WERI-Rb-1 (cell line): Measurements from ENCODE around the gene SMC4.
A peak's percentile ranks its signal among the peaks of the same experiment; 100 is the strongest.

Experiments
- DNase-seq: peaks from one replicate; pipeline ENCODE4 v3.0.0-alpha.2; 2020
- H3K27ac ChIP-seq: fragments of 250-450 bp; sonication (Bioruptor Pico); 2 replicates; pipeline ENCODE4 v1.5.1; 2020; ENCODE audit warnings: mild to moderate bottlenecking, moderate library complexity
- H3K27me3 ChIP-seq: fragments of 250-450 bp; sonication (Bioruptor Pico); 2 replicates; pipeline ENCODE4 v1.5.1; 2021; ENCODE audit warnings: mild to moderate bottlenecking, low read depth, moderate library complexity; ENCODE audit not compliant: insufficient read depth, severe bottlenecking
- H3K36me3 ChIP-seq: fragments of 250-450 bp; sonication (Bioruptor Pico); 2 replicates; pipeline ENCODE4 v1.5.1; 2020; ENCODE audit warnings: mild to moderate bottlenecking, moderate library complexity
- H3K4me3 ChIP-seq: 2 replicates; pipeline ENCODE4 v1.5.1; 2011; ENCODE audit warnings: low read depth, mild to moderate bottlenecking, control low read depth, low read length
- H3K9me3 ChIP-seq: fragments of 250-450 bp; sonication (Bioruptor Pico); 2 replicates; pipeline ENCODE4 v1.5.1; 2021; ENCODE audit warnings: mild to moderate bottlenecking, moderate library complexity; ENCODE audit not compliant: severe bottlenecking
- TF ChIP-seq, protein P1 (sequence below): IDR thresholded peaks from 2 replicates; pipeline ENCODE4 v1.5.1; 2011; ENCODE audit warnings: low read depth, mild to moderate bottlenecking, control low read depth, inconsistent platforms, low read length

The SMC4 gene

GRCh38 chr3:160370987-160371857 lies 28.2 kb upstream of the SMC4 start:
- TF ChIP-seq, protein P1, sequence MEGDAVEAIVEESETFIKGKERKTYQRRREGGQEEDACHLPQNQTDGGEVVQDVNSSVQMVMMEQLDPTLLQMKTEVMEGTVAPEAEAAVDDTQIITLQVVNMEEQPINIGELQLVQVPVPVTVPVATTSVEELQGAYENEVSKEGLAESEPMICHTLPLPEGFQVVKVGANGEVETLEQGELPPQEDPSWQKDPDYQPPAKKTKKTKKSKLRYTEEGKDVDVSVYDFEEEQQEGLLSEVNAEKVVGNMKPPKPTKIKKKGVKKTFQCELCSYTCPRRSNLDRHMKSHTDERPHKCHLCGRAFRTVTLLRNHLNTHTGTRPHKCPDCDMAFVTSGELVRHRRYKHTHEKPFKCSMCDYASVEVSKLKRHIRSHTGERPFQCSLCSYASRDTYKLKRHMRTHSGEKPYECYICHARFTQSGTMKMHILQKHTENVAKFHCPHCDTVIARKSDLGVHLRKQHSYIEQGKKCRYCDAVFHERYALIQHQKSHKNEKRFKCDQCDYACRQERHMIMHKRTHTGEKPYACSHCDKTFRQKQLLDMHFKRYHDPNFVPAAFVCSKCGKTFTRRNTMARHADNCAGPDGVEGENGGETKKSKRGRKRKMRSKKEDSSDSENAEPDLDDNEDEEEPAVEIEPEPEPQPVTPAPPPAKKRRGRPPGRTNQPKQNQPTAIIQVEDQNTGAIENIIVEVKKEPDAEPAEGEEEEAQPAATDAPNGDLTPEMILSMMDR: no peak
- no peak overlapping the region for H3K4me3 ChIP-seq
- H3K9me3 ChIP-seq: no peaks in the 10 kb centered on the region
- no peaks in the 10 kb centered on the region for H3K27me3 ChIP-seq
- H3K36me3 ChIP-seq: peaks cover 19% of the 10 kb centered on the region
- peak; percentile 48 for DNase-seq
- H3K27ac ChIP-seq: no peak overlapping the region

GRCh38 chr3:160372780-160373179 lies 26.7 kb upstream of the SMC4 start:
- no peak overlapping the region for H3K27ac ChIP-seq
- H3K4me3 ChIP-seq: no peak overlapping the region
- no peak for DNase-seq

DNA sequence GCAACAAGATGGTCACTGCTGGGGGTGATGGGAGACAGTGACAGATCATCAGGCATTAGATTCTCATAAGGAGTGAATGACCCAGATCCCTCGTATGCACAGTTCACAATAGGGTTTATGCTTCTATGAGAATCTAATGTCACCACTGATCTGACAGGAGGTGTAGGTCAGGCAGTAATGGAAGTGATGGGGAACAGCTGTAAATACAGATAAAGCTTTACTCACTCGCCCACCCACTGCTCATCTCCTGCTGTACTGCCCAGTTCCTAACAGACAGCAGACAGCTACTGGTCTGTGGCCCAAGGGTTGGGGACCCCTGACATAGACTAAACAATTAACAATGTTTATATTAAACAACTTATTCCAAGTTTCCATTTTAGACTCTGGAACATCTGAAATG lies 25.8 kb upstream of the SMC4 start:
- TF ChIP-seq, protein P1: no peak
- DNase-seq: no peak
- Histone ChIP-seq H3K27ac (no peak overlapping the region), H3K27me3 (no peaks in the 10 kb centered on the region), H3K36me3 (peaks cover 19% of the 10 kb centered on the region), H3K4me3 (no peak overlapping the region), H3K9me3 (no peaks in the 10 kb centered on the region)

More at GRCh38 chr3:160372780-160373179, 26.7 kb upstream of the SMC4 start:
- TF ChIP-seq, protein P1: no peak
- H3K36me3 ChIP-seq: peaks cover 19% of the 10 kb centered on the region
- no peaks in the 10 kb centered on the region for H3K27me3 ChIP-seq
- no peaks in the 10 kb centered on the region for H3K9me3 ChIP-seq

- Histone ChIP-seq H3K9me3 (no peaks in the 10 kb centered on the region), H3K27ac (no peak overlapping the region), H3K36me3 (peaks cover 19% of the 10 kb centered on the region), H3K4me3 (no peak overlapping the region), H3K27me3 (no peaks in the 10 kb centered on the region)
- TF ChIP-seq, protein P1: no peak
- no peak for DNase-seq
Measured at GRCh38 chr3:160374472-160374871, 25.0 kb upstream of the SMC4 start.

DNA sequence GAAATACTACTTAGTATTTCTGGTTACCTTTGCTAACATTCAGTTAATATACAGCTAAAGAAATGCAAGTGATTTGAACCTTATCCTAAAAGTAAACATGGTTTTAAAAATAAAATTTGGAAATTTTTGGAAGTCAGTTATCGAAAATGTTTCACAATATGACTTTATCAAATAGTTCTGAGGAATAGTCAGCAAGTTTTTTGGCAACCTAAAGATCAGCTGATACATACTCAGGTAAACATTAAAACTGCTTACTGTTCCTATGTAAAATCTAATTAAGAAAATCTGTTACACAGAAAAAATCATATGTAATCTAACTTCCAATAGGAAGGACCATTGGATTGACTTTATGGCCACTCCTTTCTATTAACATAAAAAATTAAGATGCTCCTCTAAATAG lies 24.5 kb upstream of the SMC4 start:
- no peak for DNase-seq
- no peaks in the 10 kb centered on the region for H3K9me3 ChIP-seq
- no peak overlapping the region for H3K4me3 ChIP-seq
- H3K36me3 ChIP-seq: peaks cover 19% of the 10 kb centered on the region
- H3K27ac ChIP-seq: no peak overlapping the region
- H3K27me3 ChIP-seq: no peaks in the 10 kb centered on the region
- TF ChIP-seq, protein P1: no peak
